Uterus (tissue), 4 donors: ENCODE measurements around the gene C1orf105. TPM values are rescaled to one million over a fixed set of nuclear protein-coding genes. Genes with fewer than 3 reads are reported as not detected.

ENCODE experiments used
- DNase-seq, 2 donors: peaks; one replicate each; pipeline ENCODE4 v3.0.0-alpha.2; 2019 to 2020
- H3K27ac ChIP-seq, 2 donors: fragments of 200-600 bp; sonication (generic); 1 replicate in 1 of 2; 2 replicates in 1 of 2; pipeline ENCODE4 v1.5.1; 2016 to 2018
- H3K27me3 ChIP-seq, 2 donors: fragments of 200-600 bp; sonication (generic); one replicate each; pipeline ENCODE4 v1.5.1; 2018 to 2019; ENCODE audit warnings: control low read depth in 1 of 2
- H3K36me3 ChIP-seq, 2 donors: fragments of 200-600 bp; sonication (generic); one replicate each; pipeline ENCODE4 v1.5.1; 2019; ENCODE audit warnings: control low read depth in 1 of 2
- H3K4me1 ChIP-seq, 2 donors: fragments of 200-600 bp; sonication (generic); one replicate each; pipeline ENCODE4 v1.5.1; 2018 to 2019; ENCODE audit warnings: control low read depth in 1 of 2
- H3K4me3 ChIP-seq, 2 donors: fragments of 200-600 bp; sonication (generic); 1 replicate in 1 of 2; 2 replicates in 1 of 2; pipeline ENCODE4 v1.5.1; 2018 to 2019; ENCODE audit warnings: mild to moderate bottlenecking in 1 of 2
- H3K9me3 ChIP-seq, 2 donors: fragments of 200-600 bp; sonication (generic); one replicate each; pipeline ENCODE4 v1.5.1; 2019; ENCODE audit warnings: control low read depth in 1 of 2
- CTCF ChIP-seq, 4 experiments: fragments of 200-600 bp in 2 of 4; fragments of 450-650 bp in 2 of 4; sonication (generic) in 2 of 4; IDR thresholded peaks; one replicate each; pipeline ENCODE4 v1.5.1; 2016 to 2019; ENCODE audit warnings: antibody characterized with exemption in 4 of 4, mild to moderate bottlenecking in 2 of 4, moderate library complexity in 1 of 4
- POLR2A ChIP-seq, 2 donors: fragments of 450-650 bp; IDR thresholded peaks; one replicate each; pipeline ENCODE4 v1.6.1; 2016; ENCODE audit warnings: antibody characterized with exemption in 2 of 2, mild to moderate bottlenecking in 1 of 2, moderate library complexity in 1 of 2
- intact Hi-C: fragments of 100-400 bp; cut with DNase I; formaldehyde crosslinking; loops from one replicate; pipeline ENCODE4 v1.15.1; 2023; ENCODE audit warnings: low total_unique reads
- total RNA-seq, 4 donors: library from RNA; depleted of rRNA in 3 of 4; stranded (reverse); fragments of >200 nt in 3 of 4; gene quantifications; one replicate each; pipeline versions ENCODE4 v1.1.0 to v1.2.4, GENCODE V29; 2014 to 2023
- donor health status: DM: yes; HTN: yes; CAD: no.

Gene C1orf105
- total RNA-seq, 4 donors from 2014 or later: not detected

DNA sequence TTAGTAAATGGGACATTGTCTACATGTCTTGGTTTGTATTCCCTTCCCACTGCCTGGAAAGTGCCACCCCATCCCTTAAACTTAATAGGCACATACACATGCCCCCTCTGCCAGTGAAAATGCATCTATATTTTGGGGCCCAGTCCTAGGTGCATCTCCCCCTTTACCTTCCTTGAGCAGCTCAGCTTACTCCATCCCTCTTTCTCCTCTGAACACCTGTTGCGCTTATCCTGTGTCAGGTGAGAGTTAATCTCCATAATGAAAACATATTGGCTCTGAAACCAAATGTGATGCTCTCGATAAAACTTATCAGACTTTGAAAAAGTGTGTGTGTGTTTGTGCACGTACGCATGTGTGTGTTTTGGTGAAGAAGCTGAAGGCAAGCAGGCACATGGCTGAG is 97.1 kb downstream of the C1orf105 start:
- H3K36me3 ChIP-seq: no peaks in the 10 kb centered on the region
- H3K27me3 ChIP-seq: no peaks in the 10 kb centered on the region
- no peak overlapping the region for H3K4me3 ChIP-seq
- TF ChIP-seq POLR2A (IDR thresholded peaks at IDR 0.05) (no peak), CTCF (IDR thresholded peaks at IDR 0.05) (no peak)
- no peaks in the 10 kb centered on the region for H3K4me1 ChIP-seq
- H3K27ac ChIP-seq: no peak overlapping the region
- intact Hi-C loops: no loop called here
- no peak for DNase-seq
- H3K9me3 ChIP-seq: no peaks in the 10 kb centered on the region

Other genes starting within 250 kb of the C1orf105 start
- gene PIGC, start 23.4 kb downstream of the C1orf105 start, total RNA-seq: 10 to 100 TPM in 3 of 4 donors, 1 to 10 TPM in 1; 8.2 to 83.3 (median 31.3) TPM
- 100 to 1,000 TPM in 2 of 4 donors, 10 to 100 TPM in 2; 39.7 to 129 (median 93.9) TPM for gene SUCO, start 112.5 kb downstream of the C1orf105 start, total RNA-seq
- under 1 TPM in 1 of 4 donors, not detected in 3; 0.28 TPM for gene FASLG, start 238.4 kb downstream of the C1orf105 start, total RNA-seq